ENCODE measurements around the gene SERAC1. TPM values are rescaled to one million over a fixed set of nuclear protein-coding genes. Genes with fewer than 3 reads are reported as not detected.

Gene SERAC1
- total and polyA plus RNA-seq, 4 experiments from 2014 or later = 1.7 to 5.5 (median 4.0) TPM

- ChIA-PET CTCF (ENCODE audit: partially characterized antibody) (interaction anchor here (1.0 to 4.3 kb wide), 2 partner anchors 9 to 14 kb away, joined by 3 to 23 read pairs; no protein-coding TSS in a partner anchor), POLR2A (ENCODE audit: partially characterized antibody) (no interaction called here)
- Histone ChIP-seq H3K9me3 (ENCODE audit: control insufficient read depth in 1 of 2, low read length in 2 of 2) (no peaks in the 10 kb centered on the region), H3K27me3 (ENCODE audit: insufficient read depth, low read length) (no peaks in the 10 kb centered on the region), H3K36me3 (ENCODE audit: insufficient read depth, low read length) (peaks cover 47% of the 10 kb centered on the region), H3K4me1 (ENCODE audit: insufficient read depth, low read length) (no peaks in the 10 kb centered on the region), H3K4me3 (ENCODE audit: low read length in 2 of 2) (no peak overlapping the region), H3K27ac (ENCODE audit: low read depth, low read length) (no peak overlapping the region)
- no peaks in the 10 kb centered on the region for H3K9me3 Mint-ChIP-seq
- DNase-seq = no peak
- no peak overlapping the region for H3K27ac Mint-ChIP-seq
- H3K27me3 Mint-ChIP-seq = no peaks in the 10 kb centered on the region
- intact Hi-C loops (cut with micrococcal nuclease) = no loop called here
- no peak overlapping the region for H3K4me3 Mint-ChIP-seq
- no peaks in the 10 kb centered on the region for H3K4me1 Mint-ChIP-seq
- peaks cover 72 to 84% of the 10 kb centered on the region in 2 donors for H3K36me3 Mint-ChIP-seq
Observed at GRCh38 chr6:158080849-158081656, 87.0 kb downstream of the SERAC1 start.

DNA sequence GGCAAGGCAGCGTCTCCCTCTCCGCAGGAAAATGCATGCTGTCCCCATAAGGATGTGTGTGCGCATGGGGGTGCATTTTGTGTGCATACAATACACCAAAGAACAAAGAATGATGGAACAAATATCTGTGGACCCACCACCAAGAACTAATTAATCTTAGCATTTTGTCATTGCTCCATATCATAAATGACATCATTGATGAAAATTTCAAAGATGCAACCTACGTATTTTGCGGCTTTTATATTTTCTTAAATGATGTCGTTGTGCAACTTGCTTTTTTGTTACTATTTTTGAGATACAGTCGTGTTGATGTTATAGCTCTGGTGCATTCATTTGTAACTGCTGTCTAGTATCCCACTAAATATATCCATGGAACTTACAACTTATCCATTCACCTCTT lies 89.7 kb downstream of the SERAC1 start:
- CTCF ChIA-PET (ENCODE audit: partially characterized antibody) = interaction anchor here (0.7 to 0.8 kb wide), 2 partner anchors 72 to 322 kb away, joined by 3 to 4 read pairs; no protein-coding TSS in a partner anchor
- intact Hi-C loops (cut with micrococcal nuclease) = loop anchor here (10.0 kb wide), 1 partner anchor 134 kb away; no protein-coding TSS in a partner anchor

DNA sequence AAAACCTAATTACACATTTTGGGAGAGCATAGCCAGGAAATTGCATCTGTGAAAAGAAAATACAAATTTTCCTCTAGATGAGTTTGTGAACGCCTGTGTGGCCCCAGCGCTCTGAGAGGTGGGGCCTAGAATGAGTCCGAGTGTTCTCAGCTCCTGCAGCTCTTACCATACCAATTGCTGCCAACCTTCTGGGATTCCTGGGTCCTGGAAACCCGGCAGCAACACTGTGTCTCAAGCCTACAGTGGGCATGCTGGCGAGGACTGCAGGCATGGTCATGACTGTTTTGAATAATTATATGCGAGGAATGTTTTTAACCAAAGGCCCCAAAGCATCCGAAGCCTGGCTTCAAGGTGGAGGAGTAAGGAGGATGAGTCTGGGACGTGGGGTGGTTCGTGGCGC lies 90.4 kb downstream of the SERAC1 start:
- H3K4me1 ChIP-seq (ENCODE audit: insufficient read depth, low read length) = no peaks in the 10 kb centered on the region
- POLR2A ChIA-PET (ENCODE audit: partially characterized antibody) = interaction anchor here (0.9 kb wide), 1 partner anchor 8 kb away, joined by 3 read pairs; no protein-coding TSS in a partner anchor
- no peaks in the 10 kb centered on the region for H3K27me3 ChIP-seq (ENCODE audit: insufficient read depth, low read length)
- intact Hi-C loops (cut with micrococcal nuclease) = loop anchor here (10.0 kb wide), 1 partner anchor 133 kb away; no protein-coding TSS in a partner anchor
- DNase-seq = no peak
- H3K9me3 Mint-ChIP-seq = no peaks in the 10 kb centered on the region
- no peaks in the 10 kb centered on the region for H3K27me3 Mint-ChIP-seq
- no peak overlapping the region for H3K4me3 ChIP-seq (ENCODE audit: low read length in 2 of 2)
- peaks cover 19% of the 10 kb centered on the region for H3K36me3 ChIP-seq (ENCODE audit: insufficient read depth, low read length)
- H3K4me1 Mint-ChIP-seq = no peaks in the 10 kb centered on the region
- H3K4me3 Mint-ChIP-seq = no peak overlapping the region
- H3K9me3 ChIP-seq (ENCODE audit: control insufficient read depth in 1 of 2, low read length in 2 of 2) = no peaks in the 10 kb centered on the region
- peaks cover 61 to 66% of the 10 kb centered on the region in 2 donors for H3K36me3 Mint-ChIP-seq
- CTCF ChIA-PET (ENCODE audit: partially characterized antibody) = no interaction called here
- peak overlapping the region in 1 of 7 donors; percentile 60 for H3K27ac Mint-ChIP-seq
- H3K27ac ChIP-seq (ENCODE audit: low read depth, low read length) = no peak overlapping the region

More for the DNA sequence above, 89.7 kb downstream of the SERAC1 start:
- Mint-ChIP-seq H3K36me3 (peaks cover 68 to 73% of the 10 kb centered on the region in 2 donors), H3K4me3 (no peak overlapping the region), H3K27me3 (no peaks in the 10 kb centered on the region), H3K27ac (no peak overlapping the region), H3K9me3 (no peaks in the 10 kb centered on the region), H3K4me1 (no peaks in the 10 kb centered on the region)
- no peak overlapping the region for H3K27ac ChIP-seq (ENCODE audit: low read depth, low read length)
- no peak for DNase-seq
- POLR2A ChIA-PET (ENCODE audit: partially characterized antibody) = no interaction called here
- no peaks in the 10 kb centered on the region for H3K27me3 ChIP-seq (ENCODE audit: insufficient read depth, low read length)
- peaks cover 23% of the 10 kb centered on the region for H3K36me3 ChIP-seq (ENCODE audit: insufficient read depth, low read length)
- no peaks in the 10 kb centered on the region for H3K9me3 ChIP-seq (ENCODE audit: control insufficient read depth in 1 of 2, low read length in 2 of 2)
- H3K4me3 ChIP-seq (ENCODE audit: low read length in 2 of 2) = no peak overlapping the region
- H3K4me1 ChIP-seq (ENCODE audit: insufficient read depth, low read length) = no peaks in the 10 kb centered on the region

DNA sequence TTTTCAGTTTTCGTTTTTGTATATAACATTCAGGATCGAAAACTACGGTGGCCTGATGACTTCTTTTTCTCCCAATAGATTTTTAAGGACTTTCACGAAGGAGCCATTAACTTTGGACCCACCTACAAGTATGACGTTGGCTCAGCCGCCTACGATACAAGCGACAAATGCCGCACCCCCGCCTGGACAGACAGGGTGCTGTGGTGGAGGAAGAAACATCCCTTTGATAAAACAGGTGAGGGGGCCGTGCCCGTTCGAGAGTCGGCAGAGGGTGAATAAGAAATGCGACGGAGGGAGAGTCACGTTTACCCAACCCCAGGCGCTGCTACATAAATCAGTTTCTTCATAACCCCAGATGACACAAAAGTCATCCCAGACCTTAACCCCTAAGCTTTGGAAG lies 91.5 kb downstream of the SERAC1 start:
- no peak overlapping the region for H3K27ac ChIP-seq (ENCODE audit: low read depth, low read length)
- H3K4me3 Mint-ChIP-seq = no peak overlapping the region
- H3K36me3 Mint-ChIP-seq = peaks cover 62 to 68% of the 10 kb centered on the region in 2 donors
- ChIA-PET POLR2A (ENCODE audit: partially characterized antibody) (interaction anchor here (0.6 kb wide), 1 partner anchor 170 kb away, joined by 3 read pairs; no protein-coding TSS in a partner anchor), CTCF (ENCODE audit: partially characterized antibody) (no interaction called here)
- H3K4me3 ChIP-seq (ENCODE audit: low read length in 2 of 2) = no peak overlapping the region
- no peaks in the 10 kb centered on the region for H3K9me3 Mint-ChIP-seq
- H3K4me1 Mint-ChIP-seq = peaks cover 4 to 6% (median 5%) of the 10 kb centered on the region in 4 donors
- H3K36me3 ChIP-seq (ENCODE audit: insufficient read depth, low read length) = peaks cover 19% of the 10 kb centered on the region
- no peak overlapping the region for H3K27ac Mint-ChIP-seq
- no peak for DNase-seq
- no peaks in the 10 kb centered on the region for H3K27me3 Mint-ChIP-seq
- H3K4me1 ChIP-seq (ENCODE audit: insufficient read depth, low read length) = peaks cover 3% of the 10 kb centered on the region
- intact Hi-C loops (cut with micrococcal nuclease) = loop anchor here (10.0 kb wide), 1 partner anchor 132 kb away; no protein-coding TSS in a partner anchor
- H3K27me3 ChIP-seq (ENCODE audit: insufficient read depth, low read length) = no peaks in the 10 kb centered on the region
- no peaks in the 10 kb centered on the region for H3K9me3 ChIP-seq (ENCODE audit: control insufficient read depth in 1 of 2, low read length in 2 of 2)

- H3K36me3 ChIP-seq (ENCODE audit: insufficient read depth, low read length) = peaks cover 22% of the 10 kb centered on the region
- ChIA-PET CTCF (ENCODE audit: partially characterized antibody) (interaction anchor here (1.1 to 7.5 kb wide), 13 partner anchors 9 to 318 kb away, joined by 3 to 89 read pairs (median 7); partner anchors contain the start of gene SYNJ2), POLR2A (ENCODE audit: partially characterized antibody) (interaction anchor here (1.8 kb wide), 1 partner anchor 93 kb away, joined by 6 read pairs; the partner anchor contains the start of gene SYNJ2)
- Mint-ChIP-seq H3K9me3 (no peaks in the 10 kb centered on the region), H3K27ac (peak overlapping the region in 2 of 7 donors; percentile 19 to 77), H3K4me1 (peaks cover 7 to 17% (median 11%) of the 10 kb centered on the region in 4 donors), H3K27me3 (no peaks in the 10 kb centered on the region), H3K4me3 (no peak overlapping the region), H3K36me3 (peaks cover 50 to 61% of the 10 kb centered on the region in 2 donors)
- no peaks in the 10 kb centered on the region for H3K27me3 ChIP-seq (ENCODE audit: insufficient read depth, low read length)
- H3K9me3 ChIP-seq (ENCODE audit: control insufficient read depth in 1 of 2, low read length in 2 of 2) = no peaks in the 10 kb centered on the region
- no peak overlapping the region for H3K27ac ChIP-seq (ENCODE audit: low read depth, low read length)
- intact Hi-C loops (cut with micrococcal nuclease) = loop anchor here (10.0 kb wide), 1 partner anchor 129 kb away; no protein-coding TSS in a partner anchor
- H3K4me3 ChIP-seq (ENCODE audit: low read length in 2 of 2) = no peak overlapping the region
- no peak for DNase-seq
- peaks cover 5% of the 10 kb centered on the region for H3K4me1 ChIP-seq (ENCODE audit: insufficient read depth, low read length)
Observed at GRCh38 chr6:158073776-158074175, 94.3 kb downstream of the SERAC1 start.

GRCh38 chr6:158072083-158072721 lies 95.9 kb downstream of the SERAC1 start:
- peak; percentile 56 to 59 (median 57) for DNase-seq
- Histone ChIP-seq H3K27ac (ENCODE audit: low read depth, low read length) (no peak overlapping the region), H3K27me3 (ENCODE audit: insufficient read depth, low read length) (no peaks in the 10 kb centered on the region), H3K36me3 (ENCODE audit: insufficient read depth, low read length) (peaks cover 16% of the 10 kb centered on the region), H3K4me1 (ENCODE audit: insufficient read depth, low read length) (peaks cover 9% of the 10 kb centered on the region), H3K4me3 (ENCODE audit: low read length in 2 of 2) (no peak overlapping the region), H3K9me3 (ENCODE audit: control insufficient read depth in 1 of 2, low read length in 2 of 2) (no peaks in the 10 kb centered on the region)
- H3K4me3 Mint-ChIP-seq = no peak overlapping the region
- H3K27ac Mint-ChIP-seq = peak overlapping the region in 5 of 7 donors; percentile 10 to 93 (median 87)
- peaks cover 9 to 25% (median 16%) of the 10 kb centered on the region in 4 donors for H3K4me1 Mint-ChIP-seq
- no peaks in the 10 kb centered on the region for H3K9me3 Mint-ChIP-seq
- no peaks in the 10 kb centered on the region for H3K27me3 Mint-ChIP-seq
- peaks cover 45 to 58% of the 10 kb centered on the region in 2 donors for H3K36me3 Mint-ChIP-seq
- intact Hi-C loops (cut with micrococcal nuclease) = loop anchor here (1.0 to 10.0 kb wide), 4 partner anchors 46 to 316 kb away; partner anchors contain the start of gene SYNJ2
- ChIA-PET POLR2A (ENCODE audit: partially characterized antibody) (interaction anchor here (0.8 to 1.8 kb wide), 6 partner anchors 12 to 91 kb away, joined by 3 to 6 read pairs (median 4); partner anchors contain the start of gene SYNJ2), CTCF (ENCODE audit: partially characterized antibody) (interaction anchor here (0.6 to 7.5 kb wide), 33 partner anchors 10 to 316 kb away, joined by 3 to 89 read pairs (median 5); partner anchors contain the start of gene SYNJ2)
